Activated T-cell treated with anti-CD3 and anti-CD28 coated beads, Interleukin-2, amount 50 U/mL, for 48 hours (primary cell): ENCODE results near the gene CWC15.
A peak's percentile ranks its signal among the peaks of the same experiment; 100 is the strongest.
"Not testable (repeated sequence)": the region's sequence is repeated elsewhere in the genome, so short reads cannot be mapped to it uniquely, and the experiment has no call there.

Source experiments
- DNase-seq, 2 experiments: peaks; one replicate each; pipeline ENCODE4 v3.0.0-alpha.2; 2020

The CWC15 gene

GRCh38 chr11:94948070-94948617, 25.2 kb downstream of the CWC15 start:
- no peak for DNase-seq

- DNase-seq = no peak
Observed at GRCh38 chr11:94946812-94947211, 26.5 kb downstream of the CWC15 start.

GRCh38 chr11:94941131-94941530, 32.2 kb downstream of the CWC15 start:
- DNase-seq = no peak

GRCh38 chr11:94939346-94939745, 34.0 kb downstream of the CWC15 start:
- no peak for DNase-seq

DNA sequence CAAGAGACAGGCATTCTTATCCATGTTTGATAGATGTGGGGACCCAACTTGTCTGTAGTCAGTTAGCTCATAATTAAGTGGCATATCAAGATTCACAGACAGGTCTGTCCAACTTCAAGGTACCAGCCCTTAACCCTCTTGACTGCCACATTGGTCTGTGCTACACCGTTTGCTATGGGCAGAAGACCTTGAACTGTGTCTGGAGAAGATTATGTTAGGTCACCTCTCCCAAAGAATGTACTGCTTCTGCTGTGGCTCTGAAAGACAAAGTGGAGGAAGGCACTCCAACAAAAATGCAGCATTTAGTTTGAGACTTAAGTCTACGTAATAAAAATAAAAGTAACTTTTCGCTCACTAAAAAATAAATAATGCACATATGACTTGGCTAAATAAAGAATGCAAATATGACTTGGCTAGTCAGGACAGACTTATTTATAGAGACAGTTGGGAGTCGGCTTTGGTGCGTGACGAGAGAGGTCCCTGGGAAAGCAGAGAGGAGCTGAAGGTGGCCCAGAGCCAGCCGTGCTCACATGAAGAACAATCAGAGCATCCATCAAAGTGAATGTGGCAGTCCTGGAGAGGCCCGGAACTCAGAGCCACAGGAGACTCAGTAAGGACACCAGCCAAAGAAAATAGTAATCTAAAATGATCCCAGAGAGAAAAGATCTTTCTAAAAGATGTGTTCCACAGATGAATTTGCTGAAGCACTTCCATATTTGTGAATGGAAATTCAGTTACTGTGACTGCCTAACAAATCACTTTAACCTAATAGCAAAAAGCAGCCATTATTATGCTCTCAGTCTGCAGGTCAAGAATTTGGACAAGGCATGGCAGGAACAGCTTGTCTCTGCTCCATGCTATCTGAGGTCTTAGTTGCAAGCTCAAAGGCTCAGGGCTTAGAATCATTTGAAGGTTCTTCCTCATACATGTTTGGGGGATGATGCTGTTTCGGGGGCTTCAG, 35.0 kb downstream of the CWC15 start:
- DNase-seq = no peak

DNA sequence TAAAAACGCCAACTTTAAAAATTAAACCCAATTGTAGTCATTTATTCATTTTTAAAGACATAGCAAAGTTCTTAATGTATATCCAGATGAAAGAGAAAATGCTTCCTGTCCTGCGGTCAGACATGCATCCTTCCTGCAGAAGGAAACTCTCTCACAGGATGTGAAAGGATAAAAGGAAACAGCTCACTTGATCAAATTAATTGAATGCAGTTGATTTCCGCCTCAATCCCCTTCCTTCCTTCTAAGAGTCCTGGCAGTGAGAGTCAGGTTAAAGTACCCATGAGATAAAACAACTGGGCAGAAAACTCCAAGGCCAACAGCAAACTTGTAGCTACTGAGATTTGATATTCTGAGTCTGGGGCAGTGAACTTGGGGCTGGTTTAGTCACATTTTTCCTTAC, 38.5 kb downstream of the CWC15 start:
- no peak for DNase-seq

DNA sequence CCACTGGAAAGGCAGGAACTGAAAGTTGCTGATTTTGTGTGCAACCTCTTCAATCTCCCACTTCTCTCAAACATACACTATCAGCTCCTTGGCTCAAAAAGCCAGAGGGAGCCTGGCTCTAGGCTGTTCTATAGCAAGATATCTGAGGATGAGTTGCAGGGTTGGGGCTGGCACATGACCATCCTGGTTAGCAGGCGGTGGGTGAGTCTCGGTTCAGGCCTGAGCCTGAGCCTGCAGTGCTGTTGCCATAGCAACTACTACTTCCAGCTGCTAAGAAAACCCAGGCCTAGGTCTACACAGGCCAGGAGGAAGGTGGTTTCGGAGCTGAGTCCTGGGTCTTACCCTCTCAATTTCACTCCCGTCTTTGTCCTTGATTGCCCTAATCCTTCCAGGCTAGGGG, 39.0 kb downstream of the CWC15 start:
- DNase-seq = peak in 1 of 2 experiments; percentile 28

DNA sequence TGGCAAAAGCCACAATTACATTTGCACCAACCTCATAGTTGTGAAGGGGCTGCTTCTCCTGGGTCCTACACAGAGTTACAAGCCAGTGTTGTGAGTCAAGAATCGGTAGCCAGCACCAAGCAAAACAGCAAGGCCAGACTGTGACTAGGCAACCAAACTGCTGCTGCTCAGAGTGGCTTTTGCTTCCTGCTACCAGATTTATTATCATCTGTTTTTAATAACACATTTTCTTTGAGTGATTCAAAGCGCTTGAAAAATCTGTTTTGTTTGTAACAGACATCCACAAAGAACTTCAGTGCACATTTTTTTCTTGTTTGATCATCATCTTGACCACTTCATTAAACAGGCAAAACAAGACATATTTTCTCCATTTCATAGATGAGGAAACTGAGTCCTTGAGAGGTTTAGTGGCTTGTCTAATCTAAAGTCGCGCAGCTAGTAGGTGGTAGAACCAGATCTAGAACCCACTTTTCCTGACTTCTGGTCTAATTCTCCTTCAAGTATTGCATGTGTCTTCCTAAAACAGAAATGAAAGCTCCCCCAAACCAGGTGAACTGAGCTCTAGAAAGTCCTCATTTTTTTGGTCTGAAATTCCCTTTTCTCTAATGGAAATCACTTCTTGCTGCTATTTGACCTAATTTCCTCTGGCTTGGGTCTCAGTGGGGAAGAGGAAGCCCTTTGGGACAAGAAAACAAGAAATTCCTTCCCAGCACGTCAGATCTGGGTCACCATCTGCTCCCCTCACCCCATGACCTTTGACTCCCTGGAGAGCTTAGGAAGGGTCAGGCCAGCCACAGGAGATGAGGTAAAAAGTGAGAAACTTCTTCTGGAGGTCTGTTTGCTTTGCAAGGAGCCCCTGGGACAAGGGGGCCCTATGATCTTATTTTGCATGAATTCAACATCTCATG, 39.9 kb downstream of the CWC15 start:
- no peak for DNase-seq

DNA sequence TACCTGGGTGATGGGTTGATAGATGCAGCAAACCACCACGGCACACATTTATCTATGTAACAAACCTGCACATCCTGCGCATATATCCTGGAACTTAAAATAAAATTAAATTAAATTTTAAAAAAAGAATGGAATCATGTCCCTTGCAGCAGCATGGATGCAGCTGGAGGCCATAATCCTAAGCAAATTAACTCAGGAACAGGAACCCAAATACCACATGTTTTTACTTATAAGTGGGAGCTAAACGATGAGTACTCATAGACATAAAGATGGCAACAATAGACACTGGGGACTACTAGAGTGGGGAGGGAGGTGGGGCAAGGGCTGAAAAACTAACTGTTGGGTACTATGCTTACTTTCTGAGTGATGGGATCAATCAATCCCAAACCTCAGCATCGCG, 40.9 kb downstream of the CWC15 start:
- no peak for DNase-seq

- DNase-seq = not testable (repeated sequence)
Observed at GRCh38 chr11:94932072-94932471, 41.3 kb downstream of the CWC15 start.

GRCh38 chr11:94928117-94928990, 45.0 kb downstream of the CWC15 start:
- no peak for DNase-seq

DNA sequence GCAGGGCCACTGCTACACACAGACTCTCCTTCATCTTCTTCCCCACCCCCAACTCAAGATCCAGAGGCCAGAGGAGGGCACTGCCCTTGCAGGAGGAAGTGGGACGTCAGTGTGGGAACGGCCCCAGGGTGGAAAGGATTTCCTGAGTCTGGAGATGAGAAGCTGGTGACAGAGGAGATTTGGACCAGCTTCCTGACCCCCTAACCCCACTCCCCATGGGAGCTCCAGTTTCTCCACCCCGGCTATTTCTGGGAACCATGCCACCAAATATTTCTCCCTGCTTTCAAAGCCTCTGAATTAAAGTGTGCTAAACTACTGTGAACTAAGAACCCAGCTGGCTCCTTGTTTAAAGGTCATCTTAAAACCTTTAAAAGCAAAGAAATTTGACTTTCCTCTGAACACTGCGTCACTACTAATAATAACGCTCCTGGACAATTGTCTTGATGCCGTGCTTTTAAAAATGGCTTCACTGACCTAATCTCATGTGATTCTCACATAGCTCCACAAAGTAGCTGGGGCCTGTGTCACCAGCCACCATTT, 46.6 kb downstream of the CWC15 start:
- DNase-seq = no peak

DNA sequence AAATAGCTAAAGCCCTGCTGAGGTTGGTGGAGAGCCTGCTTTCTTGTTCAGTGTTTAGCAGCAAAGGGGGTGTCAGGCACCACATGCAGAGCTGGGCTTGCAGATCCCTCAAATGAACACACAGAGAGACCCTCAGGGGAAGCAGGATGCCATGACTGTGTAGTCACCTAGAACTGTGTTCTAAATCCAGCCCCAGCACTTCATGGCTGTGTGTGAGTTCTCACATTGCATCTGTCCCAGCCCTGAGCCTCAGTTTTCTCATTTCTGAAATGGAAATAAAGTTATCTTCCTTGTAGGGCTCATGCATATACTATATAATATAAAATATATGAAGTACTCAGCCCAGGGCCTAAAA, 47.1 kb downstream of the CWC15 start:
- no peak for DNase-seq

- no peak for DNase-seq
Observed at GRCh38 chr11:94925422-94926270, 47.7 kb downstream of the CWC15 start.

GRCh38 chr11:94924612-94925011, 48.7 kb downstream of the CWC15 start:
- no peak for DNase-seq

DNA sequence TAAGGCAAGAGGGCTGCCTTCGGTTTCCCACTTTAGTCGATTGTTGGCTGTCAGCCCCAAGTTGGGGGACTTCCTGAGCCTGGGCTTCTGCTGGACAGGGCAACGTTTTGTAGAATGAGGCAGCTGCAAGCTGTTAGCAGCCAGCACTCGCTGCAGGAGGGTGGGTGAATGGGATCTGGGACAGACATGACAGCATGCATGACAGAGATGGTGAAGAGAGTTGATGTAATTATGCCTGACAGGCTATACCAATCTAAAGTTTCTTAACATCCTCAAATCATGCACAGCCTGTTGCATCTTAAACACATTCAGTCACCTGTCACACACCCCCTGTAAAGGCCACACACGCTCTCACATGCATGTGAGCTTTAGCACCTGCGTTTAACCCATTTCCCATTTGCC, 49.2 kb downstream of the CWC15 start:
- no peak for DNase-seq

- DNase-seq = no peak
Observed at GRCh38 chr11:94923004-94923334, 50.4 kb downstream of the CWC15 start.

DNA sequence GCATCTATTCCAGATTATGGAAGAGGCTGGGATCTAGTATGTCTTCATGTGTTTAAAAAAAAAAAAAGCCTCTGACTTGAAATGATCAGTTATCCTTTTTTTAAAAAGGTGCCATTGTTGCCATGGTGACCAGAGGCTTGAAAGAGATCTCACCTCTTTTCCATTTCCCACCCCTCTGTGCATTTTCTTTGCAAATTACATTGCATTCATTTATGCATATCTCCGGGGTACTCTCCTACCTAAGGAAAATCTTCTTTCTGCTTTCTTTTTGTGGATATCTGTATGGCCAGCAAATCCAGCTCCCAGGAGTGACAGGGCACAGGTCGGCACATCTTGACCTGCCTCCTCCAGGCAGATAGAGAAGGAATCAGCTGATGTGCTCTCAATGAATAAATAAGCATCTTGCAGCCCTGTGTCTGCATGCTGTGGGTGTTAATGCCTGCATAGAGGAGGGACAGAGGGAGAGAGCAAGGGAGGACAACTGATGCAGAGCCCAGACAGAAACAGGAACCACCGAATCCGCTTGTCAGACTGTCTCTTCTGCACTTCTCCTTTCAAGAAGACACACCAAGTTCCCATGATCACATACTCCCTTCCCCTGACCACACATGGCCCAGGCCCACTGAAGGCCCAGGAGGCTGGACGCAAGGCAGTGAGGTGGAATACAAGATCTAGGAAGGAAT, 50.9 kb downstream of the CWC15 start:
- DNase-seq = no peak

- no peak for DNase-seq
Observed at GRCh38 chr11:94920311-94920710, 53.0 kb downstream of the CWC15 start.

DNA sequence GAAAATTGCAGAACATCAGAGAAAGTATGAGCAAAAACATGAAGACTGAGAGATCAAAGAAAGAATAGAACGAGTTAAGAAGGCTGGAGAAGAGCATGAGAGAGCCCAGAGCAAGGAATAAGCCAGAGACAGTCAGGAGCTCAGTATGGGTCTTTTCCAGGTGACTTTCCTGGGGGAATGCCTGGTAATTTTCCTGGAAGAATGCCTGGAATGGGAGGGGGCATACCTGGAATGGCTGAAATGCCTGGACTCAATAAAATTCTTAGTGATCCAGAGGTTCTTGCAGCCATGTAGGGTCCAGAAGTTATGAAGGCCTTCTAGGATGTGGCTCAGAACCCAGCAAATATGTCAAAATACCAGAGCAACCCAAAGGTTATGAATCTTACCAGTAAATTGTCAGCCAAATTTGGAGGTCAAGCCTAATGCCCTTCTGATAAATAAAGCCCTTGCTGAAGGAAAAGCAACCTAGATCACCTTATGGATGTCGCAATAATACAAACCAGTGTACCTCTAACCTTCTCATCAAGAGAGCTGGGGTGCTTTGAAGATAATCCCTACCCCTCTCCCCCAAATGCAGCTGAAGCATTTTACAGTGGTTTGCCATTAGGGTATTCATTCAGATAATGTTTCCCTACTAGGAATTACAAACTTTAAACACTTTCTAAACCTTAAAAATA, 59.5 kb downstream of the CWC15 start:
- DNase-seq = not testable (repeated sequence)
